Liver (tissue), 9 donors: Measurements from ENCODE around the gene GEMIN8. TPM values are rescaled to one million over a fixed set of nuclear protein-coding genes. Genes with fewer than 3 reads are reported as not detected.

Source experiments
- DNase-seq: peaks from one replicate; pipeline ENCODE4 v3.0.0-alpha.2; 2017; ENCODE audit warnings: low spot score
- H3K27ac ChIP-seq, 2 donors: one replicate each; pipeline ENCODE4 v1.7.0; 2013; ENCODE audit warnings: inconsistent platforms in 2 of 2, low read length in 2 of 2, control low read depth in 1 of 2, low read depth in 1 of 2, mild to moderate bottlenecking in 1 of 2
- H3K27me3 ChIP-seq, 4 donors: one replicate each; pipeline versions ENCODE4 v1.6.1 to v1.7.0; 2013; ENCODE audit warnings: low read length in 3 of 4, inconsistent platforms in 1 of 4, mild to moderate bottlenecking in 1 of 4, moderate library complexity in 1 of 4; ENCODE audit not compliant: control insufficient read depth in 4 of 4, insufficient read depth in 4 of 4
- H3K36me3 ChIP-seq, 4 donors: one replicate each; pipeline versions ENCODE4 v1.6.1 to v1.7.0; 2013; ENCODE audit warnings: low read length in 3 of 4, mild to moderate bottlenecking in 3 of 4, low read depth in 1 of 4, moderate library complexity in 1 of 4; ENCODE audit not compliant: control insufficient read depth in 4 of 4, insufficient read depth in 3 of 4
- H3K4me1 ChIP-seq, 4 donors: one replicate each; pipeline versions ENCODE4 v1.6.1 to v1.7.0; 2013; ENCODE audit warnings: low read length in 3 of 4, mild to moderate bottlenecking in 3 of 4, moderate library complexity in 1 of 4; ENCODE audit not compliant: control insufficient read depth in 4 of 4, insufficient read depth in 4 of 4
- H3K4me3 ChIP-seq, 3 donors: one replicate each; pipeline versions ENCODE4 v1.6.1 to v1.7.0; 2013; ENCODE audit warnings: low read length in 3 of 3, control low read depth in 1 of 3, low read depth in 1 of 3, mild to moderate bottlenecking in 1 of 3
- H3K9ac ChIP-seq, 2 donors: one replicate each; pipeline ENCODE4 v1.7.0; 2013; ENCODE audit warnings: low read length in 2 of 2, mild to moderate bottlenecking in 2 of 2, moderate library complexity in 2 of 2, control low read depth in 1 of 2, low read depth in 1 of 2
- H3K9me3 ChIP-seq, 4 donors: one replicate each; pipeline versions ENCODE4 v1.6.1 to v1.7.0; 2013; ENCODE audit warnings: low read length in 3 of 4; ENCODE audit not compliant: control insufficient read depth in 4 of 4
- EGR1 ChIP-seq, 2 donors: IDR thresholded peaks; 2 replicates each; pipeline ENCODE4 v1.6.1; 2016 to 2018; ENCODE audit warnings: antibody characterized with exemption in 2 of 2, low read depth in 2 of 2
- FOXA1 ChIP-seq: IDR thresholded peaks from 2 replicates; pipeline ENCODE4 v1.6.1; 2016; ENCODE audit warnings: antibody characterized with exemption
- FOXA2 ChIP-seq: IDR thresholded peaks from 2 replicates; pipeline ENCODE4 v1.6.1; 2016; ENCODE audit warnings: antibody characterized with exemption
- GABPA ChIP-seq, 2 donors: IDR thresholded peaks in 1 of 2; conservative IDR thresholded peaks in 1 of 2; 2 replicates each; pipeline ENCODE4 v1.6.1; 2016; ENCODE audit warnings: antibody characterized with exemption in 2 of 2, mild to moderate bottlenecking in 1 of 2, moderate library complexity in 1 of 2
- HNF4A ChIP-seq, 2 donors: conservative IDR thresholded peaks; 2 replicates each; pipeline ENCODE4 v1.6.1; 2016; ENCODE audit warnings: antibody characterized with exemption in 2 of 2, mild to moderate bottlenecking in 2 of 2
- HNF4G ChIP-seq: IDR thresholded peaks from 2 replicates; pipeline ENCODE4 v1.6.1; 2016; ENCODE audit warnings: antibody characterized with exemption
- JUND ChIP-seq, 2 donors: IDR thresholded peaks; 2 replicates each; pipeline ENCODE4 v1.6.1; 2016; ENCODE audit warnings: antibody characterized with exemption in 2 of 2
- NR2F2 ChIP-seq: IDR thresholded peaks from 2 replicates; pipeline ENCODE4 v1.6.1; 2016; ENCODE audit warnings: antibody characterized with exemption
- RXRA ChIP-seq, 2 donors: IDR thresholded peaks; 2 replicates each; pipeline ENCODE4 v1.6.1; 2017 to 2018; ENCODE audit warnings: antibody characterized with exemption in 2 of 2, mild to moderate bottlenecking in 1 of 2
- SP1 ChIP-seq: IDR thresholded peaks from 2 replicates; pipeline ENCODE4 v1.6.1; 2018; ENCODE audit warnings: antibody characterized with exemption, mild to moderate bottlenecking
- TAF1 ChIP-seq: conservative IDR thresholded peaks from 2 replicates; pipeline ENCODE4 v1.6.1; 2016; ENCODE audit warnings: antibody characterized with exemption, mild to moderate bottlenecking
- YY1 ChIP-seq: IDR thresholded peaks from 2 replicates; pipeline ENCODE4 v1.6.1; 2016; ENCODE audit warnings: antibody characterized with exemption, mild to moderate bottlenecking
- WGBS: extraction: QIAGEN DNeasy Blood & Tissue Kit; methylation state at CpG from one replicate; pipeline ENCODE4 v1.1.7; 2013; 5-methylcytosine and 5-hydroxymethylcytosine counted together
- polyA plus RNA-seq, 2 donors: library from polyadenylated mRNA; stranded (reverse) in 1 of 2; unstranded in 1 of 2; fragments of 200-250 nt in 1 of 2; fragments of >200 nt in 1 of 2; fragmentation: Nextera tagmentation in 1 of 2; extraction: Ambion mirVana in 1 of 2; gene quantifications; one replicate each; pipeline versions ENCODE4 v1.2.1 to v1.2.3, GENCODE V29; 2013 to 2015
- total RNA-seq, 2 donors: library from RNA; depleted of rRNA; stranded (reverse); fragments of >200 nt; gene quantifications; one replicate each; pipeline ENCODE4 v1.2.3, GENCODE V29; 2014
- TF ChIP-seq, protein P1 (sequence below): IDR thresholded peaks from 2 replicates; pipeline ENCODE4 v1.6.1; 2016; ENCODE audit warnings: antibody characterized with exemption
- TF ChIP-seq, protein P2 (sequence below): fragments of 150-350 bp; IDR thresholded peaks from 2 replicates; pipeline ENCODE4 v1.5.1; 2017; ENCODE audit warnings: improper control_type of control experiment, low read depth, low read length; ENCODE audit not compliant: missing input control
- TF ChIP-seq, protein P3 (sequence below): IDR thresholded peaks from 2 replicates; pipeline ENCODE4 v1.6.1; 2016; ENCODE audit warnings: antibody characterized with exemption
- TF ChIP-seq, protein P4 (sequence below): IDR thresholded peaks from 2 replicates; pipeline ENCODE4 v1.6.1; 2016; ENCODE audit warnings: antibody characterized with exemption
- TF ChIP-seq, protein P5 (sequence below): IDR thresholded peaks from 2 replicates; pipeline ENCODE4 v1.6.1; 2016; ENCODE audit warnings: antibody characterized with exemption, mild to moderate bottlenecking
- donor health status: healthy.
- donor health status: healthy.
- donor health status: healthy.
- donor health status: healthy.
- donor health status: healthy.

Gene GEMIN8
- total and polyA plus RNA-seq, 4 donors: 5.6 to 11.7 (median 9.1) TPM

DNA sequence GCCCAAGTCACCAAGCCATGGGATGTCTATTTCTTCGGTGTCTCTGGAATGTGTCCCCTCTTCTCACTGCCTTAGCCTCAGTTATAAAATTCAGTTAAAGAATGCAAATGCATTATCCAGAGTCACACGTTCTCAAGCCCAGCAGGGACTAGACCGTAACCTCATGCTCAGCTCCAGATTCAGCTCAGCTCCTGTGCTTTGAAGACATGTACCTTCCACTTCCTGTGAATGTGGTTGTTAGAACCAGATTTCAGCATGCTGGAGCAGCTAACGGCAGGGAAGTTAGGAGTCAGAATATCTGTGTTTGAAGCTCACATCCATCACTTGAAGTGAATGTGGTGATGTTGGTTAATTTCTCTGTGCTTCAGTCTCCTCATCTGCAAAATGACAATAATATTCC, 26.7 kb downstream of the GEMIN8 start:
- no peak overlapping the region for H3K9ac ChIP-seq
- no peaks in the 10 kb centered on the region for H3K9me3 ChIP-seq
- DNase-seq: no peak
- no peaks in the 10 kb centered on the region for H3K4me1 ChIP-seq
- H3K36me3 ChIP-seq: peaks cover 0 to 3% (median 0%) of the 10 kb centered on the region in 4 donors
- TF ChIP-seq SP1 (no peak), FOXA1 (no peak), YY1 (no peak), NR2F2 (no peak)
- no peaks in the 10 kb centered on the region for H3K27me3 ChIP-seq
- WGBS: 95% methylated on average over 4 of the region's 4 CpGs
- H3K4me3 ChIP-seq: no peak overlapping the region
- no peak overlapping the region for H3K27ac ChIP-seq

DNA sequence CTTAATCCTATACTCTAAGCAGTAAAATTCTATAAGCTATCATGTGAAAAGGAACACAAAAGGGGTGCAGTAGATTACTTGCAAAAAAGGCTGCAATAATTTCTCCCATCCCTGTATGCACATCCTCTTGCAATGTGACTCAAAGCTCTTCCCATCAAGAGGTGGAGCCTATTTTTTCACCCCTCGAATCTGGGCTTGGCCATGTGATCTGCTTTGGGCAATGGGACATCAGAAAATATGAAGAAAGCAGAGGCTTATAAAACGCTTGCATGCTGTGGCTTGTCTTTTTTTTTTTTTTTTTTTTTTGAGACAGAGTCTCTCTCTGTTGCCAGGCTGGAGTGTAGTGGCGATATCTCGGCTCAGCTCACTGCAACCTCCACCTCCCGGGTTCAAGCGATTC, 33.0 kb downstream of the GEMIN8 start:
- Histone ChIP-seq H3K27me3 (no peaks in the 10 kb centered on the region), H3K9ac (no peak overlapping the region), H3K36me3 (no peaks in the 10 kb centered on the region), H3K27ac (no peak overlapping the region), H3K4me1 (no peaks in the 10 kb centered on the region), H3K4me3 (no peak overlapping the region), H3K9me3 (no peaks in the 10 kb centered on the region)
- no peak for DNase-seq
- TF ChIP-seq, protein P1, sequence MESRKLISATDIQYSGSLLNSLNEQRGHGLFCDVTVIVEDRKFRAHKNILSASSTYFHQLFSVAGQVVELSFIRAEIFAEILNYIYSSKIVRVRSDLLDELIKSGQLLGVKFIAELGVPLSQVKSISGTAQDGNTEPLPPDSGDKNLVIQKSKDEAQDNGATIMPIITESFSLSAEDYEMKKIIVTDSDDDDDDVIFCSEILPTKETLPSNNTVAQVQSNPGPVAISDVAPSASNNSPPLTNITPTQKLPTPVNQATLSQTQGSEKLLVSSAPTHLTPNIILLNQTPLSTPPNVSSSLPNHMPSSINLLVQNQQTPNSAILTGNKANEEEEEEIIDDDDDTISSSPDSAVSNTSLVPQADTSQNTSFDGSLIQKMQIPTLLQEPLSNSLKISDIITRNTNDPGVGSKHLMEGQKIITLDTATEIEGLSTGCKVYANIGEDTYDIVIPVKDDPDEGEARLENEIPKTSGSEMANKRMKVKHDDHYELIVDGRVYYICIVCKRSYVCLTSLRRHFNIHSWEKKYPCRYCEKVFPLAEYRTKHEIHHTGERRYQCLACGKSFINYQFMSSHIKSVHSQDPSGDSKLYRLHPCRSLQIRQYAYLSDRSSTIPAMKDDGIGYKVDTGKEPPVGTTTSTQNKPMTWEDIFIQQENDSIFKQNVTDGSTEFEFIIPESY: no peak
- TF ChIP-seq, protein P2, sequence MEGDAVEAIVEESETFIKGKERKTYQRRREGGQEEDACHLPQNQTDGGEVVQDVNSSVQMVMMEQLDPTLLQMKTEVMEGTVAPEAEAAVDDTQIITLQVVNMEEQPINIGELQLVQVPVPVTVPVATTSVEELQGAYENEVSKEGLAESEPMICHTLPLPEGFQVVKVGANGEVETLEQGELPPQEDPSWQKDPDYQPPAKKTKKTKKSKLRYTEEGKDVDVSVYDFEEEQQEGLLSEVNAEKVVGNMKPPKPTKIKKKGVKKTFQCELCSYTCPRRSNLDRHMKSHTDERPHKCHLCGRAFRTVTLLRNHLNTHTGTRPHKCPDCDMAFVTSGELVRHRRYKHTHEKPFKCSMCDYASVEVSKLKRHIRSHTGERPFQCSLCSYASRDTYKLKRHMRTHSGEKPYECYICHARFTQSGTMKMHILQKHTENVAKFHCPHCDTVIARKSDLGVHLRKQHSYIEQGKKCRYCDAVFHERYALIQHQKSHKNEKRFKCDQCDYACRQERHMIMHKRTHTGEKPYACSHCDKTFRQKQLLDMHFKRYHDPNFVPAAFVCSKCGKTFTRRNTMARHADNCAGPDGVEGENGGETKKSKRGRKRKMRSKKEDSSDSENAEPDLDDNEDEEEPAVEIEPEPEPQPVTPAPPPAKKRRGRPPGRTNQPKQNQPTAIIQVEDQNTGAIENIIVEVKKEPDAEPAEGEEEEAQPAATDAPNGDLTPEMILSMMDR: no peak
- TF ChIP-seq HNF4A (conservative IDR thresholded peaks at IDR 0.05) (no peak), JUND (IDR thresholded peaks at IDR 0.05) (no peak), RXRA (IDR thresholded peaks at IDR 0.05) (no peak), FOXA1 (no peak), GABPA (IDR thresholded peaks at IDR 0.05 in 1 of 2, conservative IDR thresholded peaks at IDR 0.05 in 1 of 2) (no peak), NR2F2 (no peak), FOXA2 (no peak), HNF4G (no peak), EGR1 (IDR thresholded peaks at IDR 0.05; ENCODE audit: low read depth in 2 of 2) (no peak), TAF1 (no peak), SP1 (no peak), YY1 (no peak)
- TF ChIP-seq, protein P3, sequence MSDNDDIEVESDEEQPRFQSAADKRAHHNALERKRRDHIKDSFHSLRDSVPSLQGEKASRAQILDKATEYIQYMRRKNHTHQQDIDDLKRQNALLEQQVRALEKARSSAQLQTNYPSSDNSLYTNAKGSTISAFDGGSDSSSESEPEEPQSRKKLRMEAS: no peak
- TF ChIP-seq, protein P4, sequence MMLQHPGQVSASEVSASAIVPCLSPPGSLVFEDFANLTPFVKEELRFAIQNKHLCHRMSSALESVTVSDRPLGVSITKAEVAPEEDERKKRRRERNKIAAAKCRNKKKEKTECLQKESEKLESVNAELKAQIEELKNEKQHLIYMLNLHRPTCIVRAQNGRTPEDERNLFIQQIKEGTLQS: no peak
- TF ChIP-seq, protein P5, sequence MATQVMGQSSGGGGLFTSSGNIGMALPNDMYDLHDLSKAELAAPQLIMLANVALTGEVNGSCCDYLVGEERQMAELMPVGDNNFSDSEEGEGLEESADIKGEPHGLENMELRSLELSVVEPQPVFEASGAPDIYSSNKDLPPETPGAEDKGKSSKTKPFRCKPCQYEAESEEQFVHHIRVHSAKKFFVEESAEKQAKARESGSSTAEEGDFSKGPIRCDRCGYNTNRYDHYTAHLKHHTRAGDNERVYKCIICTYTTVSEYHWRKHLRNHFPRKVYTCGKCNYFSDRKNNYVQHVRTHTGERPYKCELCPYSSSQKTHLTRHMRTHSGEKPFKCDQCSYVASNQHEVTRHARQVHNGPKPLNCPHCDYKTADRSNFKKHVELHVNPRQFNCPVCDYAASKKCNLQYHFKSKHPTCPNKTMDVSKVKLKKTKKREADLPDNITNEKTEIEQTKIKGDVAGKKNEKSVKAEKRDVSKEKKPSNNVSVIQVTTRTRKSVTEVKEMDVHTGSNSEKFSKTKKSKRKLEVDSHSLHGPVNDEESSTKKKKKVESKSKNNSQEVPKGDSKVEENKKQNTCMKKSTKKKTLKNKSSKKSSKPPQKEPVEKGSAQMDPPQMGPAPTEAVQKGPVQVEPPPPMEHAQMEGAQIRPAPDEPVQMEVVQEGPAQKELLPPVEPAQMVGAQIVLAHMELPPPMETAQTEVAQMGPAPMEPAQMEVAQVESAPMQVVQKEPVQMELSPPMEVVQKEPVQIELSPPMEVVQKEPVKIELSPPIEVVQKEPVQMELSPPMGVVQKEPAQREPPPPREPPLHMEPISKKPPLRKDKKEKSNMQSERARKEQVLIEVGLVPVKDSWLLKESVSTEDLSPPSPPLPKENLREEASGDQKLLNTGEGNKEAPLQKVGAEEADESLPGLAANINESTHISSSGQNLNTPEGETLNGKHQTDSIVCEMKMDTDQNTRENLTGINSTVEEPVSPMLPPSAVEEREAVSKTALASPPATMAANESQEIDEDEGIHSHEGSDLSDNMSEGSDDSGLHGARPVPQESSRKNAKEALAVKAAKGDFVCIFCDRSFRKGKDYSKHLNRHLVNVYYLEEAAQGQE: no peak
- 95% methylated on average over 6 of the region's 6 CpGs for WGBS
